ENCODE measurements around the gene LBHD2. TPM values are rescaled to one million over a fixed set of nuclear protein-coding genes. Genes with fewer than 3 reads are reported as not detected.

Gene LBHD2
- total RNA-seq, 3 donors from 2014 or later = not detected

- DNase-seq (peak in 1 of 3 donors; percentile 63), ATAC-seq (peak; percentile 65)
- TF ChIP-seq, protein P1, sequence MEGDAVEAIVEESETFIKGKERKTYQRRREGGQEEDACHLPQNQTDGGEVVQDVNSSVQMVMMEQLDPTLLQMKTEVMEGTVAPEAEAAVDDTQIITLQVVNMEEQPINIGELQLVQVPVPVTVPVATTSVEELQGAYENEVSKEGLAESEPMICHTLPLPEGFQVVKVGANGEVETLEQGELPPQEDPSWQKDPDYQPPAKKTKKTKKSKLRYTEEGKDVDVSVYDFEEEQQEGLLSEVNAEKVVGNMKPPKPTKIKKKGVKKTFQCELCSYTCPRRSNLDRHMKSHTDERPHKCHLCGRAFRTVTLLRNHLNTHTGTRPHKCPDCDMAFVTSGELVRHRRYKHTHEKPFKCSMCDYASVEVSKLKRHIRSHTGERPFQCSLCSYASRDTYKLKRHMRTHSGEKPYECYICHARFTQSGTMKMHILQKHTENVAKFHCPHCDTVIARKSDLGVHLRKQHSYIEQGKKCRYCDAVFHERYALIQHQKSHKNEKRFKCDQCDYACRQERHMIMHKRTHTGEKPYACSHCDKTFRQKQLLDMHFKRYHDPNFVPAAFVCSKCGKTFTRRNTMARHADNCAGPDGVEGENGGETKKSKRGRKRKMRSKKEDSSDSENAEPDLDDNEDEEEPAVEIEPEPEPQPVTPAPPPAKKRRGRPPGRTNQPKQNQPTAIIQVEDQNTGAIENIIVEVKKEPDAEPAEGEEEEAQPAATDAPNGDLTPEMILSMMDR (IDR thresholded peaks at IDR 0.05) = no peak
- Histone ChIP-seq H3K4me1 (ENCODE audit: low read depth) (peaks cover 25% of the 10 kb centered on the region), H3K9me3 (no peaks in the 10 kb centered on the region), H3K36me3 (ENCODE audit: low read depth) (no peaks in the 10 kb centered on the region), H3K4me3 (no peak overlapping the region)
- intact Hi-C loops (cut with DNase I, micrococcal nuclease) = no loop called here
These were observed 11.3 kb downstream of the LBHD2 start for GRCh38 chr14:103095210-103095778.

DNA sequence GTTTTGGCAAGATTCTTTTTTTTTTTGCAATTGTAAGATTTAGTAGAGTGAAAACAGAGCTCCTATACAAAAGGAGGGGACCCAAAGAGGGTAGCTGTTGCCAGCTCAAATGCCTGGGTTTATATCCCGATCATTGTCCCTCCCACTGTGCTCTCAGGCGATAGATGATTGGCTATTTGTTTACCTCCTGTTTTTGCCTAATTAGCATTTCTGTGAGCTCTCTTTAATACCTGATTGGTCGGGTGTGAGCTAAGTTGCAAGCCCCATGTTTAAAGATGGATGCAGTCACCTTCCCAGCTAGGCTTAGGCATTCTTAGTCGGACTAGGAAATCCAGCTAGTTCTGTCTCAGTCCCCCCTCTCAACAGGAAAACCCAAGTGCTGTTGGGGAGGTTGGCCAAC, 12.4 kb downstream of the LBHD2 start:
- TF ChIP-seq, protein P1 (IDR thresholded peaks at IDR 0.05) = no peak
- intact Hi-C loops (cut with DNase I, micrococcal nuclease) = no loop called here
- no peaks in the 10 kb centered on the region for H3K36me3 ChIP-seq (ENCODE audit: low read depth)
- peaks cover 18% of the 10 kb centered on the region for H3K4me1 ChIP-seq (ENCODE audit: low read depth)
- ATAC-seq (no peak), DNase-seq (no peak)
- no peak overlapping the region for H3K4me3 ChIP-seq
- H3K9me3 ChIP-seq = no peaks in the 10 kb centered on the region

GRCh38 chr14:103097244-103097993, 13.4 kb downstream of the LBHD2 start:
- intact Hi-C loops (cut with DNase I, micrococcal nuclease) = no loop called here
- peaks cover 15% of the 10 kb centered on the region for H3K4me1 ChIP-seq (ENCODE audit: low read depth)
- ATAC-seq (no peak), DNase-seq (peak in 1 of 3 donors; percentile 48)
- no peaks in the 10 kb centered on the region for H3K9me3 ChIP-seq
- H3K36me3 ChIP-seq (ENCODE audit: low read depth) = no peaks in the 10 kb centered on the region
- no peak overlapping the region for H3K4me3 ChIP-seq
- TF ChIP-seq, protein P1 (IDR thresholded peaks at IDR 0.05) = no peak

GRCh38 chr14:103097994-103098957, 14.3 kb downstream of the LBHD2 start:
- TF ChIP-seq, protein P1 (IDR thresholded peaks at IDR 0.05) = no peak
- peak in 1 of 3 donors; percentile 52 for DNase-seq
- no peak overlapping the region for H3K4me3 ChIP-seq
- intact Hi-C loops (cut with DNase I, micrococcal nuclease) = no loop called here
- peaks cover 17% of the 10 kb centered on the region for H3K4me1 ChIP-seq (ENCODE audit: low read depth)
- no peaks in the 10 kb centered on the region for H3K36me3 ChIP-seq (ENCODE audit: low read depth)
- no peaks in the 10 kb centered on the region for H3K9me3 ChIP-seq
- ATAC-seq = no peak

GRCh38 chr14:103099081-103099732, 15.2 kb downstream of the LBHD2 start:
- TF ChIP-seq, protein P1 (IDR thresholded peaks at IDR 0.05) = no peak
- H3K4me3 ChIP-seq = no peak overlapping the region

More at GRCh38 chr14:103099081-103099732, 15.2 kb downstream of the LBHD2 start:
- DNase-seq (peak in 1 of 3 donors; percentile 42), ATAC-seq (no peak)
- Histone ChIP-seq H3K36me3 (ENCODE audit: low read depth) (no peaks in the 10 kb centered on the region), H3K9me3 (no peaks in the 10 kb centered on the region), H3K4me1 (ENCODE audit: low read depth) (peaks cover 24% of the 10 kb centered on the region)
- intact Hi-C loops (cut with DNase I, micrococcal nuclease) = no loop called here
